Measurements from ENCODE around the gene SPG11.
"Not testable (repeated sequence)": the region's sequence is repeated elsewhere in the genome, so short reads cannot be mapped to it uniquely, and the experiment has no call there.

SPG11 gene

DNA sequence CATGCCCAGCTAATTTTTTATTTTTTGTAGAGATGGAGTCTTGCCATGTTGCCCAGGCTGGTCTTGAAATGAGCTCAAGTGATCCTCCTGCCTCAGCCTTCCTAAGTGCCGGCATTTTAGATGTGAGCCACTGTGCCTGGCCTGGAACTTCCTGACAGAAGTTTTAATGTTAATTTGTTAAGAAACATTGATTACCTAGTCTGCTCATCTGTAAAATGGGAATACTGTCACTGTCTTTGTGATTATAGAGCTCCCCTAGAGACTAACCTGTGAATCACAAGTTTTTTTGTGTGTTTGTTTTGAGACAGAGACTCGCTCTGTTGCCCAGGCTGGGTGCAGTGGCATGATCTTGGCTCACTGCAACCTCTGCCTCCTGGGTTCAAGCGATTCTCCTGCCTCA lies 130.8 kb downstream of the SPG11 start:
- no peak overlapping the region for H3K9ac ChIP-seq (ENCODE audit: low read length)
- H3K4me3 ChIP-seq (ENCODE audit: low read depth in 1 of 2, low read length in 2 of 2) = no peak overlapping the region
- H3K4me1 ChIP-seq (ENCODE audit: insufficient read depth, low read length) = peaks cover 9% of the 10 kb centered on the region
- H3K27me3 ChIP-seq (ENCODE audit: control insufficient read depth in 1 of 2, insufficient read depth in 2 of 2, low read length in 2 of 2) = no peaks in the 10 kb centered on the region
- H3K36me3 ChIP-seq (ENCODE audit: insufficient read depth, low read length) = peaks cover 12% of the 10 kb centered on the region
- H3K9me3 ChIP-seq (ENCODE audit: low read length) = no peaks in the 10 kb centered on the region
- H3K27ac ChIP-seq (ENCODE audit: low read depth, low read length) = no peak overlapping the region

DNA sequence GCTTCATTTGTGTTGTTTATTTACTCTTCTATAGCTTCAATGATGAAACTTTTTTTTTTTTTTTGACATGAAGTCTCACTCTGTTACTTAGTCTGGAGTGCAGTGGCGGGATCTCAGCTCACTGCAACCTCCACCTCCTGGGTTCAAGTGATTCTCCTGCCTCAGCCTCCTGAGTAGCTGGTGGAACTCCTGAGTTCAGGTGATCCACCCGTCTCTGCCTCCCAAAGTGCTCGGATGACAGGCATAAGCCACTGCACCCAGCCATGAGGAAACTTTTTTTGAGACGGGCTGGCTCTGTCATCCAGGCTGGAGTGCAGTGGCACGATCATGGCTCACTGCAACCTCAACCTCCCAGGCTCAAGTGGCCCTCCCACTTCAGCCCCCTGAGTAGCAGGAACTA lies 131.2 kb downstream of the SPG11 start:
- not testable (repeated sequence) for H3K9me3 ChIP-seq (ENCODE audit: low read length); H3K27me3 ChIP-seq (ENCODE audit: control insufficient read depth in 1 of 2, insufficient read depth in 2 of 2, low read length in 2 of 2); H3K9ac ChIP-seq (ENCODE audit: low read length); H3K4me3 ChIP-seq (ENCODE audit: low read depth in 1 of 2, low read length in 2 of 2); H3K4me1 ChIP-seq (ENCODE audit: insufficient read depth, low read length); H3K27ac ChIP-seq (ENCODE audit: low read depth, low read length)
- H3K36me3 ChIP-seq (ENCODE audit: insufficient read depth, low read length) = peaks cover 12% of the 10 kb centered on the region

DNA sequence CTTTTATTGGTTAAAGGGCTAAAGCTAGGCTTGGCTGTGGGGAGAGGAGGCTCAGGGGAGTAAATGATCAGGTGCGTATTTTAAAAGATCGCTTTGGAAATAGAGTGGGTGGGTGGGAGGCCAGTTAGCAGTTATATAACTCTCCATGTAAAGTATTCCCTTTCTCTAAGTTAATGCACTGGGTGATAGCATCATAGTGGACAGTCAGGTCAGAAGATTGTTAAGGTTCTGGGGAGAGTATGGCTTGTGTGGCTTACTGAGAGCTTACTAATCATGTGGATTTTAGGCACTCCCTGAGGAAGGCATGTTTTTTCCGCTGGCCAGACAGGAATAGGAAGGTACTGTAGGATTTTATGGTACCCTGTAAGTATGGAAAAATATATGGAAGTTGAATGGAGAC lies 132.8 kb downstream of the SPG11 start:
- Histone ChIP-seq H3K4me1 (ENCODE audit: insufficient read depth, low read length) (peaks cover 8% of the 10 kb centered on the region), H3K27ac (ENCODE audit: low read depth, low read length) (no peak overlapping the region), H3K36me3 (ENCODE audit: insufficient read depth, low read length) (peaks cover 12% of the 10 kb centered on the region), H3K9ac (ENCODE audit: low read length) (no peak overlapping the region), H3K9me3 (ENCODE audit: low read length) (no peaks in the 10 kb centered on the region), H3K27me3 (ENCODE audit: control insufficient read depth in 1 of 2, insufficient read depth in 2 of 2, low read length in 2 of 2) (no peaks in the 10 kb centered on the region), H3K4me3 (ENCODE audit: low read depth in 1 of 2, low read length in 2 of 2) (no peak overlapping the region)

DNA sequence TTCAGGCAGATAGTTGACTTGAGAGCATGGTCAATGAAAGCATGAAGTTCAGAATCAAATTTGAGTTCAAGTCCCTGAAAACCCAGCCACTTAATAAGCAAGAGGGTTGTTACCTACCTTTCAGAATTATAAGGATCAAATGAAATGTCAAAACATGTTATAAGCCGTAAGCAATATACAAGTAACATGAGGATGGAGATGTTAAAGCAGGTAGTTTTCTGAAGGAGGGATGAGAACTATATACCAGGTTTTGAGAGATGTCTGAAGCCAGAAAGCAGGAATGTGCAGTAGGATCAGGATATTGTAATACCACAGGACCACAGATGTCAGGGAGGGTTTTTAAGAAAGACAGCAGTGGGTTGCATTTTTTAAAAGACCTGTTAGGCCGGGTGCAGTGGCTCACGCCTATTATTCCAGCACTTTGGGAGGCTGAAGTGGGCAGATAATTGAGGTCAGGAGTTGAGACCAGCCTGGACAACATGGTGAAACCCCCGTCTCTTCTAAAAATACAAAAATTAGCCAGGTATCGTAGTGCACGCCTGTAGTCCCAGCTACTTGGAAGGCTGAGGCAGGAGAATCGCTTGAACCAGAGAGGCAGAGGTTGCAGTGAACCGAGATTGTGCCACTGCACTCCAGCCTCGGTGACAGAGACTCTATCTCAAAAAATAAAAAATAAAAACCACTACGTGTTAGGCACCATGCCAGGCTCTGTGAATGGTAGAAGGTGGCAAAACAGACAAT lies 133.4 kb downstream of the SPG11 start:
- H3K9me3 ChIP-seq (ENCODE audit: low read length) = no peaks in the 10 kb centered on the region
- no peak overlapping the region for H3K9ac ChIP-seq (ENCODE audit: low read length)
- peaks cover 16% of the 10 kb centered on the region for H3K36me3 ChIP-seq (ENCODE audit: insufficient read depth, low read length)

DNA sequence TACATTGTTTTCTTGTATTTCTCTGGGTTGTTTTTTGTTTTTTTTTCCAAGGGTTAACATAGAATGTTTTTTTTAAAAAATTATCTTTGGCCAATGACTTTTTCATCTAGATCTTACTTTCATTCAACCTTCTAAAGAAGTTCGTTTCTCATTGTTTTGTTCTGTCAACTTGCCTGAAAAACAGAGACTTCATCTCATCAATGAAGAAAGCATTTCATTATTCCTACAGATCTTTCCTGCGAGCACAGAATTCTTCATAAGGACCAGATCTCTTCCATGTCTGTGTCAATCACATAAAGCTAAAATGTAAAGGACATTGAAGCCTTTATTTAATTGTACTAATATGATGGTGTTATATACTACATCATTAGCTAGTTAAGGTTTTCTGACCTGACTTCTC lies 136.2 kb downstream of the SPG11 start:
- Histone ChIP-seq H3K9me3 (ENCODE audit: low read length) (no peaks in the 10 kb centered on the region), H3K4me1 (ENCODE audit: insufficient read depth, low read length) (no peaks in the 10 kb centered on the region), H3K27ac (ENCODE audit: low read depth, low read length) (no peak overlapping the region), H3K36me3 (ENCODE audit: insufficient read depth, low read length) (peaks cover 25% of the 10 kb centered on the region), H3K4me3 (ENCODE audit: low read depth in 1 of 2, low read length in 2 of 2) (no peak overlapping the region), H3K9ac (ENCODE audit: low read length) (no peak overlapping the region), H3K27me3 (ENCODE audit: control insufficient read depth in 1 of 2, insufficient read depth in 2 of 2, low read length in 2 of 2) (no peaks in the 10 kb centered on the region)

More for the DNA sequence above, 133.4 kb downstream of the SPG11 start:
- H3K4me3 ChIP-seq (ENCODE audit: low read depth in 1 of 2, low read length in 2 of 2) = no peak overlapping the region
- H3K27ac ChIP-seq (ENCODE audit: low read depth, low read length) = no peak overlapping the region
- H3K27me3 ChIP-seq (ENCODE audit: control insufficient read depth in 1 of 2, insufficient read depth in 2 of 2, low read length in 2 of 2) = no peaks in the 10 kb centered on the region
- H3K4me1 ChIP-seq (ENCODE audit: insufficient read depth, low read length) = peaks cover 2% of the 10 kb centered on the region

DNA sequence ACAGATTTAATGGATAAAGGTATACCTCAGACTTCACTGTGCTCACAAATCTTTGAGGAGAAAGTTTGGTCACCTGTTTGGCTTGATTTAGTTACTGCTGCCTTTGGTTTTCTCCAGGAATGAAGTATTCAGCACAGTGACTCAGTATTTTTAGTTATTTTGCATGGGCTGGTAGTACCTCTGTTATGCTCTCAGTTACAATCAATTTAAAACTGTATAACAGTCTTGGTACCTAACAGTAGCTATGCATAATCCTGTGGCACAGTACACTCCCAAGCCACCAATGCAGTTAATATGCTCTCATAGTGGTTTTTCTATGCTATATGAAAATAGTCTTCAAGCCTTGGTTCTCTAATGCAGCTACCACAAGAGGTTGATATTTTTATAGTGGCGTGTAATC lies 138.4 kb downstream of the SPG11 start:
- Histone ChIP-seq H3K27me3 (ENCODE audit: control insufficient read depth in 1 of 2, insufficient read depth in 2 of 2, low read length in 2 of 2) (no peaks in the 10 kb centered on the region), H3K27ac (ENCODE audit: low read depth, low read length) (no peak overlapping the region), H3K36me3 (ENCODE audit: insufficient read depth, low read length) (peaks cover 24% of the 10 kb centered on the region), H3K9ac (ENCODE audit: low read length) (no peak overlapping the region), H3K4me1 (ENCODE audit: insufficient read depth, low read length) (no peaks in the 10 kb centered on the region), H3K9me3 (ENCODE audit: low read length) (no peaks in the 10 kb centered on the region), H3K4me3 (ENCODE audit: low read depth in 1 of 2, low read length in 2 of 2) (no peak overlapping the region)

DNA sequence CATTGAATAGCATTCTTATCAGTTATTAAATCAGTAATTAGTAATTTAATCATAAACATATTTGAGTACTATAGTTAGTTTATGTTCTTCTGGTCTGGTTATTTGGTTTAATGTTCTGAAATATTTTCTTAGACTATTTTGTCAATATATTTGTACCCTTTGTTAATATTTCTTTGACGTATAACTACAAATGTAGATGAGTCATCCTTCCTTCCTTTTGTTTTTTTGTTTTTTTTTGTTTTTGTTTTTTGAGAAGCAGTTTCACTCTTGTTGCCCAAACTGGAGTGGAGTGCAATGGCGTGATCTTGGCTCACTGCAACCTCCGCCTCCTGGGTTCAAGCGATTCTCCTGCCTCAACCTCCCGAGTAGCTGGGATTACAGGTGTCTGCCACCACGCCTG lies 143.9 kb downstream of the SPG11 start:
- H3K4me3 ChIP-seq (ENCODE audit: low read depth in 1 of 2, low read length in 2 of 2) = no peak overlapping the region
- H3K9me3 ChIP-seq (ENCODE audit: low read length) = no peaks in the 10 kb centered on the region
- H3K4me1 ChIP-seq (ENCODE audit: insufficient read depth, low read length) = no peaks in the 10 kb centered on the region
- no peak overlapping the region for H3K27ac ChIP-seq (ENCODE audit: low read depth, low read length)
- peaks cover 20% of the 10 kb centered on the region for H3K36me3 ChIP-seq (ENCODE audit: insufficient read depth, low read length)
- no peak overlapping the region for H3K9ac ChIP-seq (ENCODE audit: low read length)
- no peaks in the 10 kb centered on the region for H3K27me3 ChIP-seq (ENCODE audit: control insufficient read depth in 1 of 2, insufficient read depth in 2 of 2, low read length in 2 of 2)

DNA sequence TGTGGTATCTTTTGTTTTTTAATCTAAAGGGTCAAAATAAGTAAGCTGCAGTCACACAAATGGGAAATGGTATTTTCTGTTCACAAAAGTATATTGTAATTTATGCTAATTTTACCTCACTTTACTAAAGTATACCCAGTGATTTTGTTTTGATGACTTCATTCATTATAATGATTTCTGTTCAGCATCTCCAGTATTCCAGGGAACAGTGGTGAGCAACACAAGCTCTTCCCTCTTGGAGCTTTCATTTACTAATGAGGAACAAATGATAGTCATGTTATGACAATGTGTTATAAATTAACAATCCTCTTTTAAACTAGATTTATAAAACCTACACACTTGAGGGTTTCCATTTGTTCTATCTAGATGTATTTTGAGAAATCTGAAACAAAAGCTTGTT lies 147.0 kb downstream of the SPG11 start:
- no peaks in the 10 kb centered on the region for H3K9me3 ChIP-seq (ENCODE audit: low read length)
- H3K9ac ChIP-seq (ENCODE audit: low read length) = no peak overlapping the region
- H3K4me3 ChIP-seq (ENCODE audit: low read depth in 1 of 2, low read length in 2 of 2) = no peak overlapping the region
- H3K4me1 ChIP-seq (ENCODE audit: insufficient read depth, low read length) = no peaks in the 10 kb centered on the region
- no peak overlapping the region for H3K27ac ChIP-seq (ENCODE audit: low read depth, low read length)
- H3K36me3 ChIP-seq (ENCODE audit: insufficient read depth, low read length) = peaks cover 13% of the 10 kb centered on the region
- H3K27me3 ChIP-seq (ENCODE audit: control insufficient read depth in 1 of 2, insufficient read depth in 2 of 2, low read length in 2 of 2) = no peaks in the 10 kb centered on the region

All from muscle layer of colon (tissue), 2 donors.